Measurements from ENCODE around the gene FXYD3. TPM values are rescaled to one million over a fixed set of nuclear protein-coding genes. Genes with fewer than 3 reads are reported as not detected.

FXYD3 gene
- total RNA-seq, 1 experiment from 2014 or later = 17.4 TPM

DNA sequence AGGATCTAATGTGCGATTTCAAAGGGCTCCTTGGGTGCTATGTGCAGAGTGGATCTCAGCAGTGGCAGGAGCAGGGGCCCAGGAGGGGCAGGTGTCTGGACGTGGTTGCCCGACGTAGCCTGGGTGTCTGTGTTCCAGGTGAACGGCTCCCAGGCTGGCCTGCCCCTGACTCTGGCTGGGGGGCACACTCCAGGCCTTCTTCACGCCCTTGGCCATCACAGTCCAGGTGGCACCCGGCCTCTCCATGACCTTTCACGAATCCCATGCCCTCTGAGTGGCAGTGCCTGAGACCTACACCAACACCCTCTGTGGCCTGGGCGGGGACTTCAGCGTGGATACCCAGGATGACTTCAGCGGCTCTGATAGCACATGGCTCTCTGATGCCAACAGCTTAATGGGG is 11.3 kb upstream of the FXYD3 start:
- H3K36me3 ChIP-seq (ENCODE audit: control insufficient read depth in 1 of 2, insufficient read depth in 2 of 2, low read length in 2 of 2) = no peaks in the 10 kb centered on the region
- H3K4me1 ChIP-seq (ENCODE audit: control insufficient read depth in 1 of 2, insufficient read depth in 2 of 2, low read length in 2 of 2) = peaks cover 11 to 23% of the 10 kb centered on the region in 2 experiments
- TF ChIP-seq POLR2AphosphoS5 (IDR thresholded peaks at IDR 0.05; ENCODE audit: low read depth, low read length) = no peak
- no peak for TF ChIP-seq ZFX (IDR thresholded peaks at IDR 0.05)
- TF ChIP-seq CBX3 (IDR thresholded peaks at IDR 0.05; ENCODE audit: low read depth) = no peak
- TF ChIP-seq, protein P1, sequence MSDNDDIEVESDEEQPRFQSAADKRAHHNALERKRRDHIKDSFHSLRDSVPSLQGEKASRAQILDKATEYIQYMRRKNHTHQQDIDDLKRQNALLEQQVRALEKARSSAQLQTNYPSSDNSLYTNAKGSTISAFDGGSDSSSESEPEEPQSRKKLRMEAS (IDR thresholded peaks at IDR 0.05) = no peak
- no peak for TF ChIP-seq POLR2A (IDR thresholded peaks at IDR 0.05; ENCODE audit: borderline replicate concordance, extremely low read depth, insufficient read depth, insufficient read length)
- TF ChIP-seq ZNF274 (IDR thresholded peaks at IDR 0.05; ENCODE audit: low read depth, low read length) = no peak
- TF ChIP-seq, protein P2, sequence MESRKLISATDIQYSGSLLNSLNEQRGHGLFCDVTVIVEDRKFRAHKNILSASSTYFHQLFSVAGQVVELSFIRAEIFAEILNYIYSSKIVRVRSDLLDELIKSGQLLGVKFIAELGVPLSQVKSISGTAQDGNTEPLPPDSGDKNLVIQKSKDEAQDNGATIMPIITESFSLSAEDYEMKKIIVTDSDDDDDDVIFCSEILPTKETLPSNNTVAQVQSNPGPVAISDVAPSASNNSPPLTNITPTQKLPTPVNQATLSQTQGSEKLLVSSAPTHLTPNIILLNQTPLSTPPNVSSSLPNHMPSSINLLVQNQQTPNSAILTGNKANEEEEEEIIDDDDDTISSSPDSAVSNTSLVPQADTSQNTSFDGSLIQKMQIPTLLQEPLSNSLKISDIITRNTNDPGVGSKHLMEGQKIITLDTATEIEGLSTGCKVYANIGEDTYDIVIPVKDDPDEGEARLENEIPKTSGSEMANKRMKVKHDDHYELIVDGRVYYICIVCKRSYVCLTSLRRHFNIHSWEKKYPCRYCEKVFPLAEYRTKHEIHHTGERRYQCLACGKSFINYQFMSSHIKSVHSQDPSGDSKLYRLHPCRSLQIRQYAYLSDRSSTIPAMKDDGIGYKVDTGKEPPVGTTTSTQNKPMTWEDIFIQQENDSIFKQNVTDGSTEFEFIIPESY (IDR thresholded peaks at IDR 0.05; ENCODE audit: extremely low read depth, insufficient replicate concordance, low read length) = no peak
- no peak for TF ChIP-seq TCF7L2 (IDR thresholded peaks at IDR 0.05; ENCODE audit: borderline replicate concordance, extremely low read depth, insufficient read depth, insufficient read length)
- TF ChIP-seq SP1 (IDR thresholded peaks at IDR 0.05; ENCODE audit: low read depth) = no peak
- H2AFZ ChIP-seq (ENCODE audit: low read depth, low read length, poor library complexity, severe bottlenecking) = no peak overlapping the region
- CTCF ChIA-PET = no interaction called here
- RAD21 ChIA-PET (ENCODE audit: low non-redundant PET in 1 of 2, low total read pairs in 2 of 2, uncharacterized antibody in 2 of 2, unreplicated experiment in 2 of 2) = no interaction called here
- no peak for DNase-seq (ENCODE audit: low read depth, low spot score)
- no peaks in the 10 kb centered on the region for H4K20me1 ChIP-seq (ENCODE audit: insufficient read depth)
- H3K9me3 ChIP-seq (ENCODE audit: control insufficient read depth in 1 of 2, insufficient read depth in 1 of 2, low read depth in 1 of 2, low read length in 2 of 2) = peaks cover 0 to 11% of the 10 kb centered on the region in 2 experiments; a peak in 1 of 4 replicates
- H3K4me3 ChIP-seq (replicated peaks in 1 of 2; ENCODE audit: low read depth in 1 of 2, low read length in 2 of 2) = no peak overlapping the region
- H3K9me2 ChIP-seq (ENCODE audit: insufficient read depth) = no peaks in the 10 kb centered on the region
- no peak overlapping the region for H3K9ac ChIP-seq (ENCODE audit: low read length)
- no TSS peak for BruUV-seq (replicated peaks)
- H3K27me3 ChIP-seq (ENCODE audit: insufficient read depth, low read length) = no peaks in the 10 kb centered on the region
- ATAC-seq = no peak
- intact Hi-C loops (cut with micrococcal nuclease) = no loop called here
- no peak overlapping the region for H3K4me2 ChIP-seq (ENCODE audit: low read length)
- POLR2A ChIA-PET = no interaction called here
- H3K79me2 ChIP-seq (ENCODE audit: insufficient read depth, low read length) = no peaks in the 10 kb centered on the region
- H3K27ac ChIP-seq (ENCODE audit: low read depth, low read length) = no peak overlapping the region

Measured in HCT116 (cell line).